Activated CD4-positive, alpha-beta T cell treated with anti-CD3 and anti-CD28 coated beads, Interleukin-2, amount 50 U/mL, for 1 hour (primary cell): Measurements from ENCODE around the gene TSG101.

Experiments used
- DNase-seq: peaks from one replicate; pipeline ENCODE4 v3.0.0-alpha.2; 2020

Gene TSG101, protein sequence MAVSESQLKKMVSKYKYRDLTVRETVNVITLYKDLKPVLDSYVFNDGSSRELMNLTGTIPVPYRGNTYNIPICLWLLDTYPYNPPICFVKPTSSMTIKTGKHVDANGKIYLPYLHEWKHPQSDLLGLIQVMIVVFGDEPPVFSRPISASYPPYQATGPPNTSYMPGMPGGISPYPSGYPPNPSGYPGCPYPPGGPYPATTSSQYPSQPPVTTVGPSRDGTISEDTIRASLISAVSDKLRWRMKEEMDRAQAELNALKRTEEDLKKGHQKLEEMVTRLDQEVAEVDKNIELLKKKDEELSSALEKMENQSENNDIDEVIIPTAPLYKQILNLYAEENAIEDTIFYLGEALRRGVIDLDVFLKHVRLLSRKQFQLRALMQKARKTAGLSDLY

DNA sequence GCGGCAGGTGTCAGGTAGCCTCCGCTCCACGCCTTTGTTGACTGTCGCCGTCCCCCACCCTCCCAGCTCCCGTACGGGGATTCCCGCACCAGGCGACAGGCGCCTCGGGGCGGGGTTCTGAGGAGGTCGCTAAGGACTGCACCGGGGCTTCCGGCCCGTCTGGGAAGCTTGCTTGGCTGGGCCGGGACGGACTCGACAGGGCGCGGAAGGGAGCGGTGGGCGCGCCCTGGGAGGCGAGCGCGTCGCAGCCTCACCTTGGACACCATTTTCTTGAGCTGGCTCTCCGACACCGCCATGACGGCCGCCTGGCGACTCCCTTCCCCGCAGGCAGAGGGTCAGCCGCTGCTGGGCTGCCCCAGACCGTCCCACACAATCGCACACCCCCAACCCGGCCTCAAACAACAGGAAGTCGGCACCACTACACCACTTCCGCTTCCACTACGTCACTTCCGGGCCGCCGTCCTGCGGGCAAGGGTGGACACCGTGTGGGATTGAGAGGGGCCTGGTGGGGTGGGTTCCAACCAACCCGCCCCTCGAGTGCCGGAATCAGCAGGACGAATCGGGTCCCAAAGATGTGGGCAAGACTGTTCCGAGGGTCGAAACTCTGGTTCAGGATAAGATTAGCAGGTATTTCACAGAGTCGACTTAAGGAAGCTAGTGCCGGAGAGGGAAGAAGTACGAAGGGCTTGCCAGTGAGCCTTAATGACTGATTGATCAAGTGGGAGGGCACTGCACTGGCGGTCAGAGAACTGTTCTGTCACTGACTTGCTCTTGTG is at the start of gene TSG101:
Gene TSG101 (minus strand): TSS at position 422 of the 776 bp plus-strand sequence. CDS start 126 bp downstream, at position 296.
- peak; percentile 90 for DNase-seq

DNA sequence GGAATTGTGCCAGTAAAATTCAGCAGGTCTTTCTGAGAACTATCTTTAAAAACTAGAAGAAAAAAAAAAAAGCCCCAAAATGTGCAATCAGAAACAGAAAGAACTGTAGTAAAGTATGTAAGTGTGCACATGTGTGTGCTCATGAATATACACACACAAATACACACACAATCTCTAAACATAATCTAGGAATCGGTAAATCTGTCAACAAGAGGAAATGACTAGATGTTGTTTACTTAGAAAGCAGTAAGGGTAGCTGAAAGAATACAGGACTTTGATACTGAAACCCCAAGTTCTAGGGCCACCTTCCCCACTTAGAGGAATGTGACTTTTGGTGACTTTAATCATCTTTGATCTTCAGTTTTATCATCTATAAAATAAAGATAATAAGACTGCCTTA is 48.6 kb upstream of the TSG101 start:
- DNase-seq = no peak

DNA sequence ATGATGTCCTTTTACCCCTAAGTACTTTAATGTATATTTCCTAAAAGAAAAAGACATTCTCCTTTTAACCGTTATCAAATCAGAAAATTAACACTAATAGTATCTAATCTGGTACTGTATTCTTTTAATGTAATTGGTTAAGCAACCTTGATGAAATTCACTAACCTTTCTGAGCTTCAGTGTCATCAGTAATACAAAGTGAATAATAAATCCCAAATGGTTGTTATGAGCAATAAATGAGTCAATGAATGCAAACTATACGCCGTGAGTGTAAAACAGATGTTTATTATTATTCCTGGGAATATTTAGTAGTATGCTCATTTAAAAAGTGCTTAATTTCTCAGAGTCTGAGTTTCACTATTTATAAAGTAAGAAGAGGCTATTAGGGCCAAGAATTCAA is 40.3 kb upstream of the TSG101 start:
- DNase-seq = no peak

DNA sequence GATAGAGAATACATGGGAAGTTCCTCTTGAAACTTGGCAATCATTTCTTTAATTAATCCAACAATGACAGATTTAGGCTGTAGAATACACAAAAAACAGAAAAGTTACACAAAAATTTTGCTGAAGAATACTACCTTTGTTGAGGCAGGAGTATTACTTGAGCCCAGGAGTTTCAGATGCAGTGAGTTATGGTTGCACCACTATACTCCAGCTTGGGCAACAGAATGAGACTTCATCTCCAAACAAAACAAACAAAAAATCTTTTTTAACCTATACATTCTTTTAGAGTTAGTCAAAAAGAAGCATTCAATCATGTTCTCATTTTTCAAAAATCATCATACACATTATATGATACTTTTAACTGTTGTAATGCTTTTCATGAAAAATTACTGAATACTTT is 39.7 kb upstream of the TSG101 start:
- no peak for DNase-seq

DNA sequence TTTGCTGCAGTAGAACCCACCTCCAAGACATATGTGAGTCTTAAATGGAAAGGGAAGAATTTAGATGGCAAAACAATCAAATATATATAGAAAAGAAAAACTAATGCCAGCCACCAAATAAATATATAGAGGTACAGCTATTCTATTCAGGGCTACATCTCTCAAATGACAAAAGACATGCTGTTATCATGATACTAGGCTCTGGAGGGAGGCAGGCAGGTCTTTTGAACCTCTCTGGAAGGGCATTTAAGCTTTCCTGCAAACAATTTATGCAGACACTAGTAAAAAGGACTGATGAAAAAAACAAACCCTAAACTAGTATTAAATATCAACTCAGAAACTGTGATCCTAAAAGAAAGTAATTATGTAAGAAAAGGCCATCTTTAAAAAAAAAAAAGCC is 37.4 kb upstream of the TSG101 start:
- DNase-seq = no peak

DNA sequence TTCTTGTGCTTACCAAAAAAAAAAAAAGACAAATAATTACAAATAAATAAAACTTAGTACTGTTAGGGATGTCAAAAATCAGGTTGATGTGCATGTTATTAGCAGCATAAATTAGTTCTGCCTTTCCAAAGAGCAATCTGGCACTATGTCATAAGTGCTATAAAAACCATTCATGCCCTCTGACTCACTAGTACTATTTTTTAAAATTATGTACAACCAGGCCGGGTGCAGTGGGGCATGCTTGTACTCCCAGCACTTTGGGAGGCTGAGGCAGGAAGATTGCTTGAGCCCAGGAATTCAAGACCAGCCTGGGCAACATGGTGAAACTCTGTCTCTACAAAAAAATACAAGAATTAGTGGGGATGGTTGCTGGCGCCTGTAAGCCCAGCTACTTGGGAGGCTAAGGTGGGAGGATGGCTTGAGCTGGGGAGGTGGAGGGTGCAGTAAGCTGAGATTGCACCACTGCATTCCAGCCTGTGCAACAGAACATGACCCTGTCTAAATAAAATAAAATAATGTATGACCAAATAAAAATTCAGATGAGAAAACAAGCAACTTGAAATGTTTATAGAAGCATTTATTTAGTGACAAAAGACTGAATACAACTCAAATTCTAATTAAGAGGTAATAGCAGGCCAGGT is 36.5 kb upstream of the TSG101 start:
- DNase-seq = no peak

DNA sequence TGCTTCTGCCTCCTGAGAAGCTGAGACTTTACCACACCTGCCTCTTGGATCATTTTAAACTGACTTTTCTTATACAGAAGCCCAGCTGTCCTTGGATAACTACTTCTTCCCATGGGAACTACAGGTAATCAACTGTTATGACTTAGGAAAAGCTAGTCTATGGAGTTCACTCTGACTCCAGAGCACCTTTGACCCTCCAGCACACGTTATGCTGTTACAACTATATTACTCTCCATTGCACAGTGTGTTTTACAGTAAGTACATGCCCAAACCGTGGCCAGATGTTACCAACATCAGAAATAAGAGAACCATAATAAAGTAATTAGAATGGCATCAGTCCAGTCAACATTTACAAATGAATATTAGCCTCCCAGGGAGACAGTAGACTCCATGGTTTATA is 21.3 kb upstream of the TSG101 start:
- no peak for DNase-seq

DNA sequence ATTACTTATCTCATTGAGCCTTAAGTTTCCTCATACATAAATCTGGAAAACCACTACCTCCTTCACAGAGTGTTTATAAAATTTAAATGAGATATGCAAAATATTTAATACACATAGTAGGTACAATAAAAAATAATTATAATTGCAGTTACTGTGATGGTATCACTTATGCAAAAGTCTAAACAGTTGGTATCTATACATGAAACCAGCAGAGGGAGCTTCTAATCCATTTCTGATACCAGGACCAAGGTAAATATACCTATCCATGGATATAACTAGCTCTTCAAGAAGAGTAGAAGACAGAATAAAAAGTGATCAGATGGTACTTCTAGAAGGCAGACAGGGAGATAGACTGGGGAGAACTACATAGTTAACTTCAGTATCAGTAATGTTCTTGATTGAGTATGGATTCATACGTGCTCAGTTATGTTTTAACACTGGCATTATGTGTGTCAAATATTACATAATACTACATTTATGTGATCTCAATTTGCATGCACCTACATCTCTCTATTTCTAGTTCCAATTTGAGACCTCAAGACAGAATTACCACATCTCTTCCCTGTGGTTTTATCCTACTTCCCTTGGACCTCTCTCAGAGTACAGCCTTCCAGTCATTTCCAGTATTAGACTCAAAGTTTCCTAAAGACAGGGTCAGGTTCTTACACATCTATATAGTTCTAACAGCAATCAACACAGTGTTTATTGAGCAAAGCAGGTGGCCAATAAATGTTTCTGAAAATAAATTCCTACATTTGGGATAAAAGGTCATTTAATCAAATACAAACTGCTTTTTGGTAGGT is 13.7 kb upstream of the TSG101 start:
- DNase-seq = no peak

DNA sequence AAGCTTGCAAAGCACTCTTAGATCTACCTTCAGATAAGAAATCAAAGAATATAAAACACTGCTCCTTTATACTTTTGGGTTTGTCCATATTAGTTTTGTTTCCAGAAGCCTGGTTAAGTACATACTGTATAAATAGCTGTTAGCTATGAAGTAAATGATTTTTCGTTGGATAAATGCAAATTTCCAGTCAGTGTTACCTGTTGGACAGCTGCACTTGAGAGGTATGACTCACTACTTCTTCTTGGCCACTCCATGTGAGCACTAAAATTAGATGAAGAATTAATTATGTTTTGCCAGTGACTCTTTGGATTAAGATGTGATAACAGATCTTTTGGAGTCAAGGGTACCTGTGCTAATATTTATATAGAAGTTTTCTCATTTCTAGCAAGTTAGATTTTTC is 9.5 kb upstream of the TSG101 start:
- no peak for DNase-seq

DNA sequence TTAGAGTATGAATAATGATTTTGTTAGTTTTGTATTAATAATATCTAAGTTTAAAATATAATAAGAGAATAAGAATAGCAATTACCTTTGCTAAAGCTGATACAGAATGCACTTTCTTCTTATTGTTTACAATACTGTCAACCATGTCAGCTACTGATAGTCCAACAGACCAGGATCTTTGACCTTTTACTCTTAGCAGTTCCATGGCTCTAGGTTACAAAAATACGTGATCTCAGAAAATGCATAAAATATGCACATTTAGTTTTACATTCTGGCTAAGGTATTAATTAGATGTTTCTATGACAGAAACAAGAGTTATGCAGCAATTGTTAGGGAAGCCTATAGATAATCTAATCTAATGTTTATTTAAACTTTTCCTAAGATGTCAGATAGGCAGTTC is 7.5 kb upstream of the TSG101 start:
- no peak for DNase-seq

DNA sequence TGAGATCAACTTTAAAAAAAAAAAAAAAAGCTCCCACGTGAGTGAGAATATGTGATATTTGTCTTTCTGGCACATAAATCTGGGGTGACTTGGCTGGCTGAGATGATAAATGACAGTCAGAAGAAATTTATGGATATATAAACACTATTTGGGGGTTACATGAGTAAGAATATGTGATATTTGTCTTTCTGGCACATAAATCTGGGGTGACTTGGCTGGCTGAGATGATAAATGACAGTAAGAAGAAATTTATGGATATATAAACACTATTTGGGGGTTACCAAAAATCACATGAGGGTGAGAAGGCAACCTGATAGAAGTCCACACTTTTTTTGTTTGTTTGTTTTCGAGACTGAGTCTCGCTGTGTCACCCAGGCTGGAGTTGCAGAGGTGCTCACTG is 6.6 kb upstream of the TSG101 start:
- DNase-seq = no peak

DNA sequence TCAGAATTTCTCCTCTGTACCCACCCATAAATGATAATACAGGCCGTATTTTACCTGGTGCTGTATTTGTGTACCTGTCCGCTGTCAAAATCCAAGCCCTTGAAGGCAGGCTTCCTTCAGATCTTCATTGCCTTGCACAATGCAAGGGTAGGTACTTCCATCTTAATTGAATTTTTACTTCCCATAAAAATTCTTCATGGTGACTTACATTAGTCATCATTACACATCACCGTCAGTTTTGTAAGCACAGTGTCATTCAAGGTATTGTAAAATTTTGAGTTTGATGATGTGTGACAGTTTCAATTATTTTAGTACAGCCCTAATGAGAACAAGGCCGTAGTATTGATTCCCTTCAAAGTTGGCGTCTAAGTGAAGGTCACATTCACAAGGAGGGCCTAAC is 770 bp upstream of the TSG101 start:
- no peak for DNase-seq

DNA sequence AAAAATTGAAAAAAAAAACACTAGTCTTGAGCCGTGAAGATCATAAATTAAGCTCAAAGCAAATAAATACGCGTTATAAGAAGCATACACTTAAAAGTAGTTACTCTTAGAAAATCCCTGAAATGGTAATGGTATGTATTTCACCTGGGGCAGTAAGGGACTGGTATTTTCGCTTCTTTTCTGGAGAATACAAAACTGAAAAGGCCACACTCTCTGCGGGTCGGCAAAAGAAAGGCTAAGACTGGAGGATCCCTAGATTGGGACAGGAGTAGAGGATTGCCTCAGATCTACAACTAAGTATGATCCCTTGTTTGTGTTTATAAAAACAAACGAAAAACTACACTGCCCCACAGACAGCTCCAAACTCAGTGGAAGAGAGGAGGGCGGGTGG is 617 bp downstream of the TSG101 start:
- no peak for DNase-seq

DNA sequence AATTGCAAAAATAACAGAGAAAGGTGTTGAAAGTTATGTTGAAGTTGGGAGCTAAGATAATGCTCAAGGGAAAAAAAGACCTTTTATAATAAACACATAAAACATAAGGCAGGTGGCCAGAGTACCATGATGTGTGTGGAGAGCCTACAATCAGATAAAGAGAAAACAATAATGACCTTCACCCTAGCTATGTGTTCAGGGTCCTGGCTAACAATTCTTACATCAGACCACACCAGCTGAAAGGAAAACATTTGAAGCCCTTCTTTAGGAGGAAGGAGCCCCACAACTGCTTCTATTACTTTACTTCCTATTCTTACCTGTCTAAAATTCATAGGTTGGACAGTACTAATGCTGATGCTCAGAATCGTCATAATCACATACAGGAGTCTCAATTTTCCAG is 2.5 kb downstream of the TSG101 start:
- no peak for DNase-seq

DNA sequence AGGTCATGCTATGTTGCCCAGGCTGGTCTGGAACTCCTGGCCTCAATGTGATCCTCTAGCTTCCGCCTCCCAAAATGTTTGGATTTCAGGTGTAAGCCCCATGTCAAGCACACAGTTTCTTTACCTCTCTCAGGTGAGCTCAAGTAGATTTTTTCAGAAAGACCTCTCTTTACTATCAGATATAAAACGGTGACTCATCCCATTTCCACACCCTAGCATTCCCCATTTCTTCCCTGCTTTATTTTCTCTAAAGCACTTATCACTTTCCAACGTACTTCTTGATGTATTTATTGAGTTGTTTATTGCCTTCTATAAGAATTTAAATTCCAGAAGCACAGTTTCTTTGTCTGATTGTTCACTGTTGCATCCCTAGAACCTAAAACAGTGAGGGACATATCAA is 3.7 kb downstream of the TSG101 start:
- DNase-seq = no peak

DNA sequence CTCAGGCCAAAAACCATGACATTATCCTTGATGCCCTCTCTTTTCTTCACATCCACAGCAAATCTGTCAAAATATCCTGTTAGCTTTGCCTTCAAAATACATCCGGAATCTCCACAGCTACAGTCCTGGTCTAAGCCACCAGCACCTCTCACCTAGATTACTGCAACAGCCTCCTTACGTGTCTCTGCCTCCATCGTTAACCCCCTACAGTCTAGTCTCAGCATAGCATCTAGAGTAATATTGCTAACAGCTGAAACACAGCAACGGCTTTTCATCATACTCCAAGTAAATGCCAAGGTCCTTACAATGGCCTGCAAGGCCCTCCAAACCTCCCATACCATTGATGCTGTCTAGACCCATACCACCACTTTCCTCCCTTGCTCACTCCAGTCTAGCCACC is 4.4 kb downstream of the TSG101 start:
- no peak for DNase-seq

DNA sequence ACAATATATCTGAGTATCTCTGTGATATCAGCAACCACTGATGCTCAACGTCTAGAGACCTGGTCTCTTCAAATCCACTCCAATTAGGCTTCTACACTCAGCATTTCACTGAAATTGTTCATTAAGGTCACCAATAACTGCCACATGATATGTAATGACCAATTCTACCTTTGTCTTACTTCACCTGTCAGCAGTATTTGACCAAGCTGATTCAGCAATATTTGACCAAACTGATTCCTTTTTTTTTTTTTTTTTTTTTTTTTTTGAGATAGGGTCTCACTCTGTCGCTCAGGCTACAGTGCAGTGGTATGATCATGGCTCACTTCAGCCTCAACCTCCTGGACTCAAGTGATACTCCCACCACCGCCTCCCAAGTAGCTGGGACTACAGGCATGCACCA is 5.6 kb downstream of the TSG101 start:
- DNase-seq = no peak

DNA sequence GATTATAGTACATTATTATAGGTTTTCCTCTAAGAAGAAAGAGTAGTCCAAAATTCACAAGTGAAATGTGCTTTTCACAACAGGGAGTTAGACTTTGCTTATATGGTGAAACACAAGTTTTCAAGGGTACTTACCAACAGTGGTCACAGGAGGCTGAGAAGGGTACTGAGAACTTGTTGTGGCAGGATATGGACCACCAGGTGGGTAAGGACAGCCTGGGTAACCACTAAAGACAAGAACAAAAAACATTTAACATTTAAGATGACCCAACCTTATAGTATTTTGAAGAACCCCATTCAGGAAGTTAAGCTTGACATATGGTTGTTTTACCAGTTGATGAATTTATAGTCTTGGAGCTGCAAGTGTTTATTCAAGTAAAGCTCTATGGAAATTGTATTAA is 24.4 kb downstream of the TSG101 start:
- no peak for DNase-seq

DNA sequence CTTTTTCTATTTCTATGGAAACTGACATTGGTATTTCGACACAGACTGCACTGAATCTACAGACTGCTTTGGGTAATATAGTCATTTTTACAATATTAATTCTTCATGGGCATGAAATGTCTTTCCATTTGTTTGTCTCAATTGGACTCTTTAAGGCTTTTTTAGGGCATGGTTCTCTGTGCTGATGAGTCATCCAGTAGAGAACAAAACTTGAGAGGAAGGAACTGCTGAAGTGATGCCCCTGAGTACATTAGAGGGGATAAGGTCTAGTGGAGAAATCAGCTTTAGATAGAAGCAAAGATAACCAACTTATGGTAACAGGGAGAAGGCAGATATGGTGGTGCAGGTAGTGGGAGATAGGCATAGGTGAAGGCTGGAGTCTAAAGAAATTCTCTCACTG is 25.1 kb downstream of the TSG101 start:
- no peak for DNase-seq

DNA sequence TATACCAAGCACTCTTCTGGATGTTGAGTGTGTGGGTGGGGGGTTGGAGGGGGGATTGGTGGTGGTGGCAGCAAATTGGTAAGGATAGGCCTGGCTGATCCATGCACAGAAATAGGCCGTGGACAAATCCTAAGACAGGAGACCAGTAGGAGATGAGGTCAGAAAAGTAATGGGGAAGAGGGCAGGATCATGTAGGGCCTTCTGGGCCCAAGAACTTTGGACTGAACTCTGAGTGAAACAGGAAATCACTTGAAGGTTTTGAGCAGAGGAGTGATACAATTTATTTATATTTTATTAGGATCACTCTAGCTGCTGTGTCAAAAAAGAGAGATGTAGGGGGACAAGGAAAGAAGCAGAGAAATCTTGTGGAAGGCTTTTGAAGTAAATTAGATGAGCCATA is 28.7 kb downstream of the TSG101 start:
- DNase-seq = no peak

DNA sequence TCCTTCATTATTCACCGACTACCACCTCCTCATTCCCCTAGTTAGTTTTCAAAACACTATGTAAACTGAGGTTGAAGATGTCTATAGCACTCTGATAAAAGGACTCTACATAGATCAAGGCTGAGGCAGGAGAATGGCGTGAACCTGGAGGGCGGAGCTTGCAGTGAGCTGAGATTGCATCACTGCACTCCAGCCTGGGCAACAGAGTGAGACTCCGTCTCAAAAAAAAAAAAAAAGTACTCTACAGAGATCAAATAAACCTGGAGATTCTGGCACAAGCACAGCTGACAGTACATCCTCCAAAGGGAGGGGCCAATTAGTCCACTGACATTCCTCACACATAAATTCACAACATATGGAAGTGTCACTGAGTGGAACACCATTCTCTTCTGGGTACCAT is 31.0 kb downstream of the TSG101 start:
- DNase-seq = no peak

DNA sequence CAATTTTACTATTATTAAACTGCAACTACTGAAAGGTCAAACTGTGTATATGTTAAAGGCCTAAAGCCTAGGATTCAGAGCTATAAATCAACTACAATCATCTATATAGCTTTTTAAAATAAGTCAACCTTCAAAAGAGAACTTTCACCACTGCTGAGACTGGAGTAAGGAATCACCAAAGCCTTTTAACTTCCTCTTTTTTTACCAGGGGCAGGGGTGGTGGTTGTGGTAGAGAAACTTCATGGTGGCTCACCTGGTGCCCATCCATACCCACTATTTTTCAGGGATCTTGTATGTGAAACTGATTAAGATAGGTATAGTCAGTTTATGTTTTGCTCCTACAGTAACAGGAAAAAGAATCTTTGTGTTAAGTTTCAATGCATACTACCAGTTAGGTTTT is 31.5 kb downstream of the TSG101 start:
- no peak for DNase-seq

DNA sequence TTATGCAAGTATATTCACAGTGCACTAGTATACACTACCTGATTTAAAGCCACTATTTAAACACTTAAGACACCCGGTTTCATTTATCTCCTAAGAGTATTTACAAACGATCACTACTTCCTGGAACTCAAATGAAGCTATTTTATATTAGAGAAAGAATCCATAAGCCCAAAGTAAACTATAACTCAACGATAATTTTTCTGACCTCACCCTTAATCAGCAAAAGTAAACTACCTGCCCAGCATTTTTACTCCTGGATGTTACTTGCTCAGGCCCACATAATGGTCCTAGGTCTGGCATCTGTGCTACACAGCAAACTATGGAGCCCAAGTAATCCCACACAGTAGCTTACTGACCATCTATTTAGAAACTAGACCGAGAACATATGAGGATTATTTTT is 33.4 kb downstream of the TSG101 start:
- DNase-seq = no peak
